HG03196 (cell line): ENCODE measurements around the gene PTPRO.
"Not testable (repeated sequence)": the region's sequence is repeated elsewhere in the genome, so short reads cannot be mapped to it uniquely, and the experiment has no call there.

ENCODE experiments used
- ATAC-seq: cut with Tn5 transposase; IDR thresholded peaks from one replicate; pipeline ENCODE4 v1.9.1; 2021; ENCODE audit not compliant: unreplicated experiment

PTPRO gene

GRCh38 chr12:15599266-15600037 is 277.1 kb downstream of the PTPRO start:
- ATAC-seq: no peak

- no peak for ATAC-seq
Observed at GRCh38 chr12:15600223-15600935, 278.1 kb downstream of the PTPRO start.

GRCh38 chr12:15601210-15601800 is 279.0 kb downstream of the PTPRO start:
- no peak for ATAC-seq

- no peak for ATAC-seq
Observed at GRCh38 chr12:15602051-15602672, 279.9 kb downstream of the PTPRO start.

- no peak for ATAC-seq
Observed at GRCh38 chr12:15603474-15604085, 281.3 kb downstream of the PTPRO start.

- no peak for ATAC-seq
Observed at GRCh38 chr12:15605881-15606590, 283.7 kb downstream of the PTPRO start.

GRCh38 chr12:15608406-15608805 is 286.1 kb downstream of the PTPRO start:
- no peak for ATAC-seq

- no peak for ATAC-seq
Observed at GRCh38 chr12:15608941-15609340, 286.6 kb downstream of the PTPRO start.

GRCh38 chr12:15613981-15614380 is 291.7 kb downstream of the PTPRO start:
- ATAC-seq: no peak

- ATAC-seq: not testable (repeated sequence)
Observed at GRCh38 chr12:15616495-15616894, 294.2 kb downstream of the PTPRO start.

GRCh38 chr12:15620741-15621539 is 298.6 kb downstream of the PTPRO start:
- no peak for ATAC-seq

GRCh38 chr12:15625075-15625474 is 302.8 kb downstream of the PTPRO start:
- ATAC-seq: no peak

GRCh38 chr12:15627995-15628945 is 306.0 kb downstream of the PTPRO start:
- ATAC-seq: no peak

GRCh38 chr12:15629108-15629507 is 306.8 kb downstream of the PTPRO start:
- ATAC-seq: peak; percentile 68

GRCh38 chr12:15629761-15630160 is 307.5 kb downstream of the PTPRO start:
- no peak for ATAC-seq

GRCh38 chr12:15631007-15631715 is 308.9 kb downstream of the PTPRO start:
- no peak for ATAC-seq

GRCh38 chr12:15632708-15633107 is 310.4 kb downstream of the PTPRO start:
- ATAC-seq: no peak

- ATAC-seq: no peak
Observed at GRCh38 chr12:15633201-15633600, 310.9 kb downstream of the PTPRO start.
